ENCODE results near the gene GCNT1.

DNA sequence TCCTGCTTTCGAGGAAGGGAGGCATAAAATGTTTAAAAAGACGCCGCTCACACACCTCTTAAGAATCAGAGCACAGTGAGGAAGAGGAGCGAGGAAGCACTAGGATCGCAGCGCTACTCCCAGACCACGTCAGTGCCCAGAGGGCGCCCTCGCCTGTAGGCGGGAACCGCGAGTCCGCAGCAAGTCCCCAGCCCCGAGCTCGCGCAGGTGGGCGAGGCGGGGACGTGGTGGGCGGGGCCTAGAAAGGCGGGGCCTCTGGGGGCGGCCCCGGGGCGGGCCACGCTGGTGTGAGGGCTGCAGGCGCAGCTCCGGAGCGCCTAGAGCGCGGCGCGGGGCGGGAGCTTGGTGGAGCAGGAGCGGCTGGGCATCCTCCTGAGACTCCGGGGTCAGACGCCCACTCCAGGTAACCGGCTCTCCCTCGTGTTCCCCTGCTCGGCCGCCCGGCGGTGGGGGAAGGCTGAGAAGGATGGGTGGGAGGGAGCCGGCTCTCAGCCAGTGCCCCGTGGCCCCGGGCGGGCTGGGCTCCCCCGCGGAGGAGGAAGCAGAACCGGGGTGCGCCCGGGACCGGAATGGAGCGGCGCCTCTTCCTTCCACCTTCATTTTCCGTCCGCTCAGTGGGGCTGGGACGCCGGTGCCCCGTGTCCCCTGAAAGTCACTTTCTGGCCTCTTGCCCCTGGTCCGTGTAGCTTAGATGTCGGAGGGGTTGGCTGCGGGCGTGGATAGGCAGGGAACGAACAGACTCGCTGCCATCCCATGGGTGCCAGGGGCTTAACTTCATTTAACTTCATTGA lies at the start of gene GCNT1:
- TF ChIP-seq, protein P1, sequence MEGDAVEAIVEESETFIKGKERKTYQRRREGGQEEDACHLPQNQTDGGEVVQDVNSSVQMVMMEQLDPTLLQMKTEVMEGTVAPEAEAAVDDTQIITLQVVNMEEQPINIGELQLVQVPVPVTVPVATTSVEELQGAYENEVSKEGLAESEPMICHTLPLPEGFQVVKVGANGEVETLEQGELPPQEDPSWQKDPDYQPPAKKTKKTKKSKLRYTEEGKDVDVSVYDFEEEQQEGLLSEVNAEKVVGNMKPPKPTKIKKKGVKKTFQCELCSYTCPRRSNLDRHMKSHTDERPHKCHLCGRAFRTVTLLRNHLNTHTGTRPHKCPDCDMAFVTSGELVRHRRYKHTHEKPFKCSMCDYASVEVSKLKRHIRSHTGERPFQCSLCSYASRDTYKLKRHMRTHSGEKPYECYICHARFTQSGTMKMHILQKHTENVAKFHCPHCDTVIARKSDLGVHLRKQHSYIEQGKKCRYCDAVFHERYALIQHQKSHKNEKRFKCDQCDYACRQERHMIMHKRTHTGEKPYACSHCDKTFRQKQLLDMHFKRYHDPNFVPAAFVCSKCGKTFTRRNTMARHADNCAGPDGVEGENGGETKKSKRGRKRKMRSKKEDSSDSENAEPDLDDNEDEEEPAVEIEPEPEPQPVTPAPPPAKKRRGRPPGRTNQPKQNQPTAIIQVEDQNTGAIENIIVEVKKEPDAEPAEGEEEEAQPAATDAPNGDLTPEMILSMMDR (conservative IDR thresholded peaks at IDR 0.05 in 1 of 2, IDR thresholded peaks at IDR 0.05 in 1 of 2; ENCODE audit: extremely low read depth in 1 of 2, insufficient read depth in 1 of 2, low read depth in 1 of 2, low read length in 2 of 2): peak; percentile 2 to 49
- TF ChIP-seq EZH2 (IDR thresholded peaks at IDR 0.05; ENCODE audit: borderline replicate concordance, low read length): no peak
